ENCODE data around the gene RFC4.
"Not testable (repeated sequence)": the region's sequence is repeated elsewhere in the genome, so short reads cannot be mapped to it uniquely, and the experiment has no call there.

The RFC4 gene

GRCh38 chr3:186806089-186807055, at the start of gene RFC4:
Gene RFC4, minus strand, starts transcription at chr3:186806482. Its CDS starts 1,769 bp downstream, at chr3:186804713.
- peak; percentile 74 to 77 for DNase-seq (ENCODE audit: low read depth in 2 of 2)

- DNase-seq (ENCODE audit: low read depth in 2 of 2) = no peak
Measured at GRCh38 chr3:186854954-186855353, 48.7 kb upstream of the RFC4 start.

- no peak for DNase-seq (ENCODE audit: low read depth in 2 of 2)
Measured at GRCh38 chr3:186854146-186854545, 47.9 kb upstream of the RFC4 start.

GRCh38 chr3:186852994-186853393, 46.7 kb upstream of the RFC4 start:
- DNase-seq (ENCODE audit: low read depth in 2 of 2) = no peak

GRCh38 chr3:186851835-186852234, 45.6 kb upstream of the RFC4 start:
- DNase-seq (ENCODE audit: low read depth in 2 of 2) = not testable (repeated sequence)

GRCh38 chr3:186849374-186849975, 43.2 kb upstream of the RFC4 start:
- no peak for DNase-seq (ENCODE audit: low read depth in 2 of 2)

GRCh38 chr3:186847437-186847836, 41.2 kb upstream of the RFC4 start:
- DNase-seq (ENCODE audit: low read depth in 2 of 2) = no peak

- no peak for DNase-seq (ENCODE audit: low read depth in 2 of 2)
Measured at GRCh38 chr3:186845756-186846155, 39.5 kb upstream of the RFC4 start.

GRCh38 chr3:186844908-186845307, 38.6 kb upstream of the RFC4 start:
- no peak for DNase-seq (ENCODE audit: low read depth in 2 of 2)

GRCh38 chr3:186843039-186843432, 36.8 kb upstream of the RFC4 start:
- no peak for DNase-seq (ENCODE audit: low read depth in 2 of 2)

GRCh38 chr3:186842426-186843038, 36.2 kb upstream of the RFC4 start, which contains the start of gene ADIPOQ:
Gene ADIPOQ, plus strand, starts transcription at chr3:186842710. Its CDS starts 10,349 bp downstream, at chr3:186853059.
- no peak for DNase-seq (ENCODE audit: low read depth in 2 of 2)

- DNase-seq (ENCODE audit: low read depth in 2 of 2) = no peak
Measured at GRCh38 chr3:186841620-186842019, 35.3 kb upstream of the RFC4 start.

GRCh38 chr3:186839874-186840641, 33.8 kb upstream of the RFC4 start:
- no peak for DNase-seq (ENCODE audit: low read depth in 2 of 2)

- DNase-seq (ENCODE audit: low read depth in 2 of 2) = no peak
Measured at GRCh38 chr3:186832276-186832675, 26.0 kb upstream of the RFC4 start.

GRCh38 chr3:186831798-186832197, 25.5 kb upstream of the RFC4 start:
- DNase-seq (ENCODE audit: low read depth in 2 of 2) = no peak

- DNase-seq (ENCODE audit: low read depth in 2 of 2) = no peak
Measured at GRCh38 chr3:186828340-186828739, 22.1 kb upstream of the RFC4 start.

GRCh38 chr3:186826976-186827857, 20.9 kb upstream of the RFC4 start:
- DNase-seq (ENCODE audit: low read depth in 2 of 2) = peak; percentile 59 to 82

- no peak for DNase-seq (ENCODE audit: low read depth in 2 of 2)
Measured at GRCh38 chr3:186826410-186826975, 20.2 kb upstream of the RFC4 start.

- DNase-seq (ENCODE audit: low read depth in 2 of 2) = no peak
Measured at GRCh38 chr3:186825872-186826409, 19.7 kb upstream of the RFC4 start.

- DNase-seq (ENCODE audit: low read depth in 2 of 2) = peak in 1 of 2 donors; percentile 21
Measured at GRCh38 chr3:186825294-186825821, 19.1 kb upstream of the RFC4 start.

All from stimulated activated CD8-positive, alpha-beta memory T cell treated with anti-CD3 and anti-CD28 coated beads, Interleukin-7, amount 100 ng/mL, for 4 hours (primary cell).